H1 (cell line): ENCODE data around the gene ADIRF. TPM values are rescaled to one million over a fixed set of nuclear protein-coding genes. Genes with fewer than 3 reads are reported as not detected.

ENCODE experiments used
- CTCF ChIA-PET: fragments of 300-600 bp; sonication (Branson Sonifier 250); formaldehyde crosslinking; loops from one replicate; lab custom pipeline; 2021; ENCODE audit not compliant: partially characterized antibody; lab: Charles Lee
- POLR2A ChIA-PET: fragments of 300-600 bp; sonication (Branson Sonifier 250); formaldehyde crosslinking; loops from one replicate; lab custom pipeline; 2021; ENCODE audit warnings: inconsistent platforms; ENCODE audit not compliant: partially characterized antibody; lab: Charles Lee
- DNase-seq, 2 experiments: peaks; one replicate each; pipeline versions ENCODE4 v3.0.0 to v3.0.0-alpha.2; 2010 to 2022; ENCODE audit warnings: low spot score in 2 of 2, low read depth in 1 of 2, mixed read lengths in 1 of 2
- FAIRE-seq: peaks from 2 replicates; lab custom pipeline; 2011; peaks lifted over from hg19 to GRCh38; lab: Jason Lieb, UNC
- H2AFZ ChIP-seq: 2 replicates; pipeline ENCODE4 v1.8.1; 2012; ENCODE audit warnings: low read length, inconsistent platforms
- H2AK5ac ChIP-seq: 2 replicates; pipeline ENCODE4 v1.6.1; 2013; ENCODE audit warnings: low read depth, low read length
- H2BK120ac ChIP-seq: replicated peaks from 2 replicates; pipeline ENCODE3; 2013; ENCODE audit warnings: low read depth, low read length, inconsistent platforms
- H2BK12ac ChIP-seq: 2 replicates; pipeline ENCODE4 v1.6.1; 2013; ENCODE audit warnings: low read depth, low read length
- H2BK15ac ChIP-seq: 2 replicates; pipeline ENCODE4 v1.6.1; 2013; ENCODE audit warnings: low read length
- H2BK20ac ChIP-seq: 2 replicates; pipeline ENCODE4 v1.6.1; 2013; ENCODE audit warnings: low read length
- H2BK5ac ChIP-seq: 2 replicates; pipeline ENCODE4 v1.6.1; 2013; ENCODE audit warnings: low read depth, low read length
- H3K14ac ChIP-seq: 2 replicates; pipeline ENCODE4 v1.6.1; 2013; ENCODE audit warnings: inconsistent platforms; ENCODE audit not compliant: insufficient read length
- H3K18ac ChIP-seq: 2 replicates; pipeline ENCODE4 v1.6.1; 2013; ENCODE audit warnings: low read length; ENCODE audit errors: extremely low read depth
- H3K23ac ChIP-seq: 2 replicates; pipeline ENCODE4 v1.6.1; 2013; ENCODE audit warnings: inconsistent platforms; ENCODE audit not compliant: insufficient read length
- H3K23me2 ChIP-seq: 2 replicates; pipeline ENCODE4 v1.6.1; 2013; ENCODE audit warnings: low read depth, low read length
- H3K27ac ChIP-seq: 2 replicates; pipeline ENCODE4 v1.6.1; 2011; ENCODE audit warnings: low read depth, low read length, inconsistent platforms
- H3K27me3 ChIP-seq, 4 experiments: replicated peaks in 1 of 4; 1 replicate in 1 of 4; 2 replicates in 3 of 4; pipeline versions ENCODE4 v1.6.1 to v1.8.1; 2011 to 2013; ENCODE audit warnings: low read length in 3 of 4, mild to moderate bottlenecking in 3 of 4, inconsistent platforms in 2 of 4, mixed read lengths in 2 of 4, moderate library complexity in 1 of 4; ENCODE audit not compliant: control insufficient read depth in 3 of 4, insufficient read depth in 3 of 4; ENCODE audit errors: extremely low read depth in 1 of 4
- H3K36me3 ChIP-seq, 4 experiments: 2 replicates each; pipeline versions ENCODE4 v1.6.1 to v1.8.1; 2011 to 2013; ENCODE audit warnings: mild to moderate bottlenecking in 4 of 4, low read length in 3 of 4, moderate library complexity in 2 of 4, control low read depth in 1 of 4, inconsistent platforms in 1 of 4; ENCODE audit not compliant: insufficient read depth in 4 of 4, control insufficient read depth in 2 of 4
- H3K4ac ChIP-seq: replicated peaks from 2 replicates; pipeline ENCODE3; 2013; ENCODE audit warnings: low read length, low read depth, mixed read lengths, inconsistent platforms; ENCODE audit not compliant: insufficient read length
- H3K4me1 ChIP-seq, 4 experiments: replicated peaks in 1 of 4; 1 replicate in 1 of 4; 2 replicates in 3 of 4; pipeline versions ENCODE4 v1.6.1 to v1.8.1; 2011 to 2013; ENCODE audit warnings: low read length in 3 of 4, inconsistent platforms in 2 of 4, mixed read lengths in 1 of 4; ENCODE audit not compliant: insufficient read depth in 4 of 4, control insufficient read depth in 3 of 4
- H3K4me2 ChIP-seq, 2 experiments: 2 replicates each; pipeline versions ENCODE4 v1.6.1 to v1.8.1; 2011 to 2013; ENCODE audit warnings: low read depth in 2 of 2, low read length in 2 of 2, control low read depth in 1 of 2, inconsistent platforms in 1 of 2, mild to moderate bottlenecking in 1 of 2; ENCODE audit not compliant: insufficient read depth in 1 of 2
- H3K4me3 ChIP-seq, 4 experiments: fragments of 200-600, 300-600 bp in 1 of 4; sonication (generic), shearing (Covaris generic), sonication (Bioruptor Twin) in 1 of 4; 2 replicates each; pipeline versions ENCODE4 v1.5.1 to v1.8.1; 2011 to 2016; ENCODE audit warnings: low read length in 4 of 4, low read depth in 3 of 4, control low read depth in 2 of 4, inconsistent platforms in 2 of 4, mild to moderate bottlenecking in 2 of 4, mixed read lengths in 1 of 4, moderate library complexity in 1 of 4; ENCODE audit not compliant: insufficient read depth in 2 of 4; ENCODE audit errors: extremely low read depth in 1 of 4
- H3K56ac ChIP-seq: replicated peaks from 2 replicates; pipeline ENCODE3; 2013; ENCODE audit warnings: low read depth, mild to moderate bottlenecking, mixed read lengths, low read length, inconsistent platforms; ENCODE audit not compliant: insufficient read length
- H3K79me1 ChIP-seq: 2 replicates; pipeline ENCODE4 v1.6.1; 2013; ENCODE audit warnings: low read depth, low read length, control low read depth
- H3K79me2 ChIP-seq, 2 experiments: 2 replicates each; pipeline versions ENCODE4 v1.6.1 to v1.8.1; 2012 to 2013; ENCODE audit warnings: low read length in 2 of 2, mild to moderate bottlenecking in 2 of 2, inconsistent platforms in 1 of 2; ENCODE audit not compliant: insufficient read depth in 2 of 2, control insufficient read depth in 1 of 2
- H3K9ac ChIP-seq, 4 experiments: replicated peaks in 1 of 4; 1 replicate in 1 of 4; 2 replicates in 3 of 4; pipeline versions ENCODE4 v1.6.1 to v1.8.1; 2011 to 2013; ENCODE audit warnings: low read depth in 3 of 4, low read length in 3 of 4, control low read depth in 2 of 4, mild to moderate bottlenecking in 2 of 4, moderate library complexity in 2 of 4, inconsistent platforms in 1 of 4; ENCODE audit errors: extremely low read depth in 1 of 4
- H3K9me3 ChIP-seq, 2 experiments: 2 replicates each; pipeline versions ENCODE4 v1.6.1 to v1.8.1; 2012 to 2013; ENCODE audit warnings: mild to moderate bottlenecking in 2 of 2, moderate library complexity in 2 of 2, control low read depth in 1 of 2, inconsistent platforms in 1 of 2, low read depth in 1 of 2, low read length in 1 of 2, mixed read lengths in 1 of 2; ENCODE audit not compliant: insufficient read depth in 2 of 2
- H4K20me1 ChIP-seq, 2 experiments: replicated peaks in 1 of 2; 2 replicates each; pipeline versions ENCODE3 to v1.8.1; 2011 to 2013; ENCODE audit warnings: inconsistent platforms in 2 of 2, low read length in 2 of 2, mild to moderate bottlenecking in 1 of 2; ENCODE audit not compliant: insufficient read depth in 2 of 2, control insufficient read depth in 1 of 2
- H4K5ac ChIP-seq: 2 replicates; pipeline ENCODE4 v1.6.1; 2013; ENCODE audit warnings: low read length, low read depth, mixed read lengths, inconsistent platforms; ENCODE audit not compliant: insufficient read length
- H4K8ac ChIP-seq: 2 replicates; pipeline ENCODE4 v1.8.0; 2013; ENCODE audit warnings: mild to moderate bottlenecking, moderate library complexity, low read length, inconsistent platforms; ENCODE audit not compliant: insufficient read depth; ENCODE audit errors: extremely low read depth
- H4K91ac ChIP-seq: replicated peaks from 2 replicates; pipeline ENCODE3; 2013; ENCODE audit warnings: low read length, mixed read lengths, inconsistent platforms; ENCODE audit not compliant: insufficient read length
- POLR2A ChIP-seq, 2 experiments: IDR thresholded peaks; 1 replicate in 1 of 2; 2 replicates in 1 of 2; pipeline ENCODE4 v1.6.1; 2011; ENCODE audit warnings: low read depth in 2 of 2, low read length in 2 of 2, mild to moderate bottlenecking in 2 of 2; ENCODE audit errors: control extremely low read depth in 1 of 2
- SP1 ChIP-seq: IDR thresholded peaks from 2 replicates; pipeline ENCODE4 v1.6.1; 2011; ENCODE audit warnings: low read depth, low read length
- SRF ChIP-seq: IDR thresholded peaks from 2 replicates; pipeline ENCODE4 v1.6.1; 2011; ENCODE audit warnings: mild to moderate bottlenecking, low read depth, low read length, moderate library complexity
- WGBS, 2 experiments: shearing (Covaris generic) in 1 of 2; methylation state at CpG; one replicate each; pipeline versions ENCODE4 v1.1.6 to v1.1.7; 2013 to 2015; ENCODE audit warnings: low lambda C conversion rate in 2 of 2, mixed read lengths in 2 of 2, inconsistent platforms in 1 of 2, low coverage in 1 of 2, missing lambda C conversion rate in 1 of 2; ENCODE audit not compliant: insufficient replicate concordance in 2 of 2, insufficient coverage in 1 of 2, insufficient read length in 1 of 2; ENCODE audit errors: extremely low coverage in 1 of 2, missing lambda C conversion rate in 1 of 2; 5-methylcytosine and 5-hydroxymethylcytosine counted together
- polyA plus RNA-seq, 7 experiments: library from polyadenylated mRNA; depleted of rRNA in 3 of 7; stranded (reverse) in 5 of 7; unstranded in 2 of 7; fragments of >200 nt in 5 of 7; fragments of 200-250 nt in 2 of 7; gene quantifications; 1 replicate in 5 of 7; 2 replicates in 1 of 7; 4 replicates in 1 of 7; pipeline versions ENCODE4 v1.2.1 to v1.2.3, GENCODE V29; 2011 to 2013; ENCODE audit warnings: missing spikeins in 2 of 7, mixed read lengths in 2 of 7
- total RNA-seq: library from RNA; stranded (reverse); fragmentation: NEBNext Ultra II Directional; extraction: Animal tissue kit (Norgen Biotek cat#: 25700); gene quantifications from 2 replicates; pipeline ENCODE4 v1.2.1, GENCODE V29; 2021
- TF ChIP-seq, protein P1 (sequence below), 3 experiments: IDR thresholded peaks; 1 replicate in 2 of 3; 2 replicates in 1 of 3; pipeline versions ENCODE4 v1.5.1 to v1.6.1; 2011; ENCODE audit warnings: low read length in 3 of 3, mild to moderate bottlenecking in 3 of 3, inconsistent platforms in 2 of 3, low read depth in 1 of 3, moderate library complexity in 1 of 3; ENCODE audit not compliant: insufficient read depth in 1 of 3; ENCODE audit errors: control extremely low read depth in 1 of 3
- TF ChIP-seq, protein P2 (sequence below): IDR thresholded peaks from 2 replicates; pipeline ENCODE4 v1.6.1; 2012; ENCODE audit warnings: inconsistent platforms

ADIRF gene
- total and polyA plus RNA-seq, 2 of the 8 experiments (the other 6 are each of a cell fraction or from before 2014, with no cell fraction given): not detected

DNA sequence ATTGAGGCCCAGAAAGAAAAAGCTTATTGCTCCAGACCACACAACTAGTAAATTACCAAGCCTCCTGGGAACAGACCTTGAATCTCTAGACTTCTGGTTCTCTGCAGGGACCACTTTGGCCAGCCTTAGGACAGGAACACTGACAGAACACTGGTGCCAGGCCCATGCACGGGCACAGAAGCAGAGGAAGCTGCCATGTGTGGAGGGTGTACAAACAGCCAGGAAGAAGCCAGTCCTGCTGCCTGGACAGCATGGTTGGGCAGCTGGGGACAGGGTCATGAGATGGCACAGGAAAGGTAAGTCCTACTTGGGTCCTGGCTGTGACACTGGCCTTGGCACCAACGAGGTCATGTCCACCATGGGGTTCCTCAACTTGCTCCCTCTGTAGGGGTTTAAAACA, 30.0 kb upstream of the ADIRF start:
- Histone ChIP-seq H3K36me3 (peaks cover 0 to 2% (median 0%) of the 10 kb centered on the region in 4 experiments; a peak in 1 of 8 replicates), H4K20me1 (peaks cover 0 to 1% of the 10 kb centered on the region in 2 experiments), H3K4me1 (no peaks in the 10 kb centered on the region; a peak in 1 of 7 replicates), H3K27me3 (peaks cover 0 to 3% (median 0%) of the 10 kb centered on the region in 4 experiments; a peak in 2 of 7 replicates), H3K79me2 (no peaks in the 10 kb centered on the region), H4K5ac (no peak overlapping the region), H2BK5ac (no peak overlapping the region), H3K27ac (no peak overlapping the region)
- TF ChIP-seq, protein P1, sequence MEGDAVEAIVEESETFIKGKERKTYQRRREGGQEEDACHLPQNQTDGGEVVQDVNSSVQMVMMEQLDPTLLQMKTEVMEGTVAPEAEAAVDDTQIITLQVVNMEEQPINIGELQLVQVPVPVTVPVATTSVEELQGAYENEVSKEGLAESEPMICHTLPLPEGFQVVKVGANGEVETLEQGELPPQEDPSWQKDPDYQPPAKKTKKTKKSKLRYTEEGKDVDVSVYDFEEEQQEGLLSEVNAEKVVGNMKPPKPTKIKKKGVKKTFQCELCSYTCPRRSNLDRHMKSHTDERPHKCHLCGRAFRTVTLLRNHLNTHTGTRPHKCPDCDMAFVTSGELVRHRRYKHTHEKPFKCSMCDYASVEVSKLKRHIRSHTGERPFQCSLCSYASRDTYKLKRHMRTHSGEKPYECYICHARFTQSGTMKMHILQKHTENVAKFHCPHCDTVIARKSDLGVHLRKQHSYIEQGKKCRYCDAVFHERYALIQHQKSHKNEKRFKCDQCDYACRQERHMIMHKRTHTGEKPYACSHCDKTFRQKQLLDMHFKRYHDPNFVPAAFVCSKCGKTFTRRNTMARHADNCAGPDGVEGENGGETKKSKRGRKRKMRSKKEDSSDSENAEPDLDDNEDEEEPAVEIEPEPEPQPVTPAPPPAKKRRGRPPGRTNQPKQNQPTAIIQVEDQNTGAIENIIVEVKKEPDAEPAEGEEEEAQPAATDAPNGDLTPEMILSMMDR (IDR thresholded peaks at IDR 0.05; ENCODE audit: control extremely low read depth in 1 of 3, insufficient read depth in 1 of 3, low read depth in 1 of 3, low read length in 3 of 3): no peak
- no peak for TF ChIP-seq SP1
- no peak for TF ChIP-seq SRF
- TF ChIP-seq, protein P2, sequence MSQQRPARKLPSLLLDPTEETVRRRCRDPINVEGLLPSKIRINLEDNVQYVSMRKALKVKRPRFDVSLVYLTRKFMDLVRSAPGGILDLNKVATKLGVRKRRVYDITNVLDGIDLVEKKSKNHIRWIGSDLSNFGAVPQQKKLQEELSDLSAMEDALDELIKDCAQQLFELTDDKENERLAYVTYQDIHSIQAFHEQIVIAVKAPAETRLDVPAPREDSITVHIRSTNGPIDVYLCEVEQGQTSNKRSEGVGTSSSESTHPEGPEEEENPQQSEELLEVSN: no peak
- TF ChIP-seq POLR2A (IDR thresholded peaks at IDR 0.05; ENCODE audit: control extremely low read depth in 1 of 2, low read depth in 2 of 2, low read length in 2 of 2): no peak
- TF ChIP-seq, all 59 proteins: peak for 0
- ChIA-PET CTCF (interaction anchor here (0.8 to 26.4 kb wide), 26 partner anchors 8 to 301 kb away, joined by 3 to 975 read pairs (median 5); partner anchors contain the start of genes ADIRF, MMRN2 and SNCG), POLR2A (interaction anchor here (0.6 to 1.7 kb wide), 4 partner anchors 10 to 448 kb away, joined by 3 to 5 read pairs (median 4); no protein-coding TSS in a partner anchor)
- H2BK12ac ChIP-seq: no peak overlapping the region
- no peak overlapping the region for H3K9ac ChIP-seq
- no peak overlapping the region for H2BK15ac ChIP-seq
- H3K79me1 ChIP-seq: no peaks in the 10 kb centered on the region
- no peak overlapping the region for H3K18ac ChIP-seq
- no peak overlapping the region for H2AK5ac ChIP-seq
- H2BK20ac ChIP-seq: no peak overlapping the region
- no peak overlapping the region for H3K23ac ChIP-seq
- no peak overlapping the region for H3K4ac ChIP-seq
- 96% methylated on average over 2 of the region's 2 CpGs; no CpG with 5 or more reads in 1 of the 2 experiments for WGBS, 2 experiments
- no peak overlapping the region for H4K91ac ChIP-seq
- H4K8ac ChIP-seq: no peak overlapping the region
- no peak overlapping the region for H2AFZ ChIP-seq
- no peak for FAIRE-seq
- H3K4me2 ChIP-seq: no peak overlapping the region
- H3K14ac ChIP-seq: no peak overlapping the region
- no peak overlapping the region for H3K4me3 ChIP-seq
- DNase-seq: no peak
- no peaks in the 10 kb centered on the region for H3K23me2 ChIP-seq
- H3K56ac ChIP-seq: no peak overlapping the region
- H2BK120ac ChIP-seq: no peak overlapping the region
- H3K9me3 ChIP-seq: no peaks in the 10 kb centered on the region
